Neural cell (in vitro differentiated cells): ENCODE measurements around the gene CXCL6. TPM values are rescaled to one million over a fixed set of nuclear protein-coding genes. Genes with fewer than 3 reads are reported as not detected.

Experiments used
- H2AFZ ChIP-seq: fragments of 200-600, 300-800 bp; sonication (generic), shearing (Covaris generic); 2 replicates; pipeline ENCODE4 v1.6.0; 2014; ENCODE audit warnings: low read depth, mild to moderate bottlenecking, antibody characterized with exemption, low read length, moderate library complexity
- H3F3A ChIP-seq: fragments of 200-600 bp; shearing (Covaris generic); 2 replicates; pipeline ENCODE4 v1.6.1; 2016; ENCODE audit warnings: mild to moderate bottlenecking, moderate library complexity, mixed read lengths, antibody characterized with exemption, low read length; ENCODE audit not compliant: insufficient read depth, poor library complexity, severe bottlenecking
- H3K27ac ChIP-seq: fragments of 200-600, 300-800 bp; sonication (generic), shearing (Covaris generic); 2 replicates; pipeline ENCODE4 v1.5.1; 2014; ENCODE audit warnings: mild to moderate bottlenecking, low read length, moderate library complexity
- H3K27me3 ChIP-seq: fragments of 300-800, 200-600 bp; sonication (generic), shearing (Covaris generic); 2 replicates; pipeline ENCODE4 v1.6.0; 2014; ENCODE audit warnings: mild to moderate bottlenecking, low read depth, low read length, moderate library complexity; ENCODE audit not compliant: insufficient read depth
- H3K36me3 ChIP-seq: fragments of 300-800, 200-600 bp; sonication (generic), shearing (Covaris generic); 2 replicates; pipeline ENCODE4 v1.5.1; 2014; ENCODE audit warnings: mild to moderate bottlenecking, antibody characterized with exemption, low read length, moderate library complexity; ENCODE audit not compliant: insufficient read depth
- H3K4me2 ChIP-seq: fragments of 300-800, 200-600 bp; sonication (generic), shearing (Covaris generic); 2 replicates; pipeline ENCODE4 v1.6.0; 2014; ENCODE audit warnings: mild to moderate bottlenecking, low read length
- H3K4me3 ChIP-seq: fragments of 300-800, 200-600 bp; sonication (generic), shearing (Covaris generic); 2 replicates; pipeline ENCODE4 v1.5.1; 2014; ENCODE audit warnings: mild to moderate bottlenecking, low read length, moderate library complexity
- H3K79me2 ChIP-seq: fragments of 200-600 bp; shearing (Covaris generic); replicated peaks from 2 replicates; pipeline ENCODE4 v1.6.0; 2014; ENCODE audit warnings: mild to moderate bottlenecking, low read length, moderate library complexity; ENCODE audit not compliant: insufficient read depth
- H3K9ac ChIP-seq: fragments of 300-800, 200-600 bp; sonication (generic), shearing (Covaris generic); 2 replicates; pipeline ENCODE4 v1.6.1; 2016; ENCODE audit warnings: mild to moderate bottlenecking, low read length, mixed read lengths
- H3K9me2 ChIP-seq: fragments of 200-600 bp; shearing (Covaris generic); 2 replicates; pipeline ENCODE4 v1.6.1; 2016; ENCODE audit warnings: mild to moderate bottlenecking, low read length, mixed read lengths; ENCODE audit not compliant: insufficient read depth
- H3K9me3 ChIP-seq: fragments of 200-600, 300-800 bp; sonication (generic), shearing (Covaris generic); 2 replicates; pipeline ENCODE4 v1.6.1; 2016; ENCODE audit warnings: mild to moderate bottlenecking, mixed run types, low read length, moderate library complexity, mixed read lengths
- H4K20me1 ChIP-seq: fragments of 200-600 bp; shearing (Covaris generic); 2 replicates; pipeline ENCODE4 v1.6.1; 2016; ENCODE audit warnings: mild to moderate bottlenecking, mixed run types; ENCODE audit not compliant: insufficient read depth
- EP300 ChIP-seq: fragments of 450-650 bp; conservative IDR thresholded peaks from 2 replicates; pipeline ENCODE4 v1.6.1; 2014; ENCODE audit warnings: antibody characterized with exemption, mild to moderate bottlenecking, moderate library complexity; ENCODE audit not compliant: poor library complexity, severe bottlenecking
- EZH2 ChIP-seq: fragments of 200-600, 300-800 bp; shearing (Covaris generic), sonication (generic); IDR thresholded peaks from 2 replicates; pipeline ENCODE4 v1.6.1; 2014; ENCODE audit warnings: antibody characterized with exemption, low read length, borderline replicate concordance, mild to moderate bottlenecking; ENCODE audit not compliant: insufficient read depth, poor library complexity, severe bottlenecking
- MXI1 ChIP-seq: fragments of 450-650 bp; conservative IDR thresholded peaks from 2 replicates; pipeline ENCODE4 v1.6.1; 2014; ENCODE audit warnings: antibody characterized with exemption, mild to moderate bottlenecking; ENCODE audit not compliant: poor library complexity, severe bottlenecking
- POLR2AphosphoS5 ChIP-seq: IDR thresholded peaks from 2 replicates; pipeline ENCODE4 v1.6.1; 2012
- RAD21 ChIP-seq: fragments of 450-650 bp; conservative IDR thresholded peaks from 2 replicates; pipeline ENCODE4 v1.6.1; 2014; ENCODE audit warnings: antibody characterized with exemption, mild to moderate bottlenecking, moderate library complexity
- SMC3 ChIP-seq: fragments of 450-650 bp; conservative IDR thresholded peaks from 2 replicates; pipeline ENCODE4 v1.6.1; 2014; ENCODE audit warnings: antibody characterized with exemption, mild to moderate bottlenecking, moderate library complexity; ENCODE audit not compliant: poor library complexity
- TAF1 ChIP-seq: IDR thresholded peaks from 2 replicates; pipeline ENCODE4 v1.6.1; 2012; ENCODE audit warnings: low read depth
- polyA plus RNA-seq: library from polyadenylated mRNA; depleted of rRNA; stranded (reverse); fragments of >200 nt; gene quantifications from 2 replicates; pipeline ENCODE4 v1.2.3, GENCODE V29; 2014
- TF ChIP-seq, protein P1 (sequence below): fragments of 450-650 bp; IDR thresholded peaks from 2 replicates; pipeline ENCODE4 v1.5.1; 2014; ENCODE audit warnings: antibody characterized with exemption, mild to moderate bottlenecking, moderate library complexity; ENCODE audit not compliant: poor library complexity, severe bottlenecking
- TF ChIP-seq, protein P2 (sequence below): IDR thresholded peaks from 2 replicates; pipeline ENCODE4 v1.6.1; 2012; ENCODE audit warnings: borderline replicate concordance

CXCL6 gene
- polyA plus RNA-seq, 1 donor from 2014 or later = not detected

DNA sequence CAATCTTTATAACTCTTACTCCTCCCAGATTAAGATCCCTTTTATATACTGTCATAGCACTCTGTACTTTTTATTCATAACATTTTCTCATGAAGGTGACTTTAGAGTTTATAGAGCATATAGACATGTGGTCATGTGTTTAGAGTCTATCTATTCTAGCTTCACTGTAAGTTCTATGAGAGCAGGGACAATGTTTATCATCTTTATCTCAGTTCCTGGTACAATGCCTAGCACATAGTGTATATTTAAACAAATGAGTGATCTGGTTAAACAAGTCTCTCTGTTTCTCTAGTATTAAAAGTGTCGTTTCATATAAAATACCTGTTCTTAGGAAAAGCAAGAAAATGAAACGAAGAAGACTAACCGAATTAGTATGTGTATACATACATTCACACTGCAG lies 3.2 kb downstream of the CXCL6 start:
- no peak for TF ChIP-seq EP300
- no peak for TF ChIP-seq SMC3
- TF ChIP-seq, protein P1, sequence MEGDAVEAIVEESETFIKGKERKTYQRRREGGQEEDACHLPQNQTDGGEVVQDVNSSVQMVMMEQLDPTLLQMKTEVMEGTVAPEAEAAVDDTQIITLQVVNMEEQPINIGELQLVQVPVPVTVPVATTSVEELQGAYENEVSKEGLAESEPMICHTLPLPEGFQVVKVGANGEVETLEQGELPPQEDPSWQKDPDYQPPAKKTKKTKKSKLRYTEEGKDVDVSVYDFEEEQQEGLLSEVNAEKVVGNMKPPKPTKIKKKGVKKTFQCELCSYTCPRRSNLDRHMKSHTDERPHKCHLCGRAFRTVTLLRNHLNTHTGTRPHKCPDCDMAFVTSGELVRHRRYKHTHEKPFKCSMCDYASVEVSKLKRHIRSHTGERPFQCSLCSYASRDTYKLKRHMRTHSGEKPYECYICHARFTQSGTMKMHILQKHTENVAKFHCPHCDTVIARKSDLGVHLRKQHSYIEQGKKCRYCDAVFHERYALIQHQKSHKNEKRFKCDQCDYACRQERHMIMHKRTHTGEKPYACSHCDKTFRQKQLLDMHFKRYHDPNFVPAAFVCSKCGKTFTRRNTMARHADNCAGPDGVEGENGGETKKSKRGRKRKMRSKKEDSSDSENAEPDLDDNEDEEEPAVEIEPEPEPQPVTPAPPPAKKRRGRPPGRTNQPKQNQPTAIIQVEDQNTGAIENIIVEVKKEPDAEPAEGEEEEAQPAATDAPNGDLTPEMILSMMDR = no peak
- no peak for TF ChIP-seq TAF1
- TF ChIP-seq RAD21 = no peak
- TF ChIP-seq MXI1 = no peak
- TF ChIP-seq, protein P2, sequence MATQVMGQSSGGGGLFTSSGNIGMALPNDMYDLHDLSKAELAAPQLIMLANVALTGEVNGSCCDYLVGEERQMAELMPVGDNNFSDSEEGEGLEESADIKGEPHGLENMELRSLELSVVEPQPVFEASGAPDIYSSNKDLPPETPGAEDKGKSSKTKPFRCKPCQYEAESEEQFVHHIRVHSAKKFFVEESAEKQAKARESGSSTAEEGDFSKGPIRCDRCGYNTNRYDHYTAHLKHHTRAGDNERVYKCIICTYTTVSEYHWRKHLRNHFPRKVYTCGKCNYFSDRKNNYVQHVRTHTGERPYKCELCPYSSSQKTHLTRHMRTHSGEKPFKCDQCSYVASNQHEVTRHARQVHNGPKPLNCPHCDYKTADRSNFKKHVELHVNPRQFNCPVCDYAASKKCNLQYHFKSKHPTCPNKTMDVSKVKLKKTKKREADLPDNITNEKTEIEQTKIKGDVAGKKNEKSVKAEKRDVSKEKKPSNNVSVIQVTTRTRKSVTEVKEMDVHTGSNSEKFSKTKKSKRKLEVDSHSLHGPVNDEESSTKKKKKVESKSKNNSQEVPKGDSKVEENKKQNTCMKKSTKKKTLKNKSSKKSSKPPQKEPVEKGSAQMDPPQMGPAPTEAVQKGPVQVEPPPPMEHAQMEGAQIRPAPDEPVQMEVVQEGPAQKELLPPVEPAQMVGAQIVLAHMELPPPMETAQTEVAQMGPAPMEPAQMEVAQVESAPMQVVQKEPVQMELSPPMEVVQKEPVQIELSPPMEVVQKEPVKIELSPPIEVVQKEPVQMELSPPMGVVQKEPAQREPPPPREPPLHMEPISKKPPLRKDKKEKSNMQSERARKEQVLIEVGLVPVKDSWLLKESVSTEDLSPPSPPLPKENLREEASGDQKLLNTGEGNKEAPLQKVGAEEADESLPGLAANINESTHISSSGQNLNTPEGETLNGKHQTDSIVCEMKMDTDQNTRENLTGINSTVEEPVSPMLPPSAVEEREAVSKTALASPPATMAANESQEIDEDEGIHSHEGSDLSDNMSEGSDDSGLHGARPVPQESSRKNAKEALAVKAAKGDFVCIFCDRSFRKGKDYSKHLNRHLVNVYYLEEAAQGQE = no peak
- TF ChIP-seq EZH2 = no peak
- TF ChIP-seq POLR2AphosphoS5 = no peak
- H3K27me3 ChIP-seq = peaks cover 17% of the 10 kb centered on the region
- no peaks in the 10 kb centered on the region for H3K79me2 ChIP-seq

DNA sequence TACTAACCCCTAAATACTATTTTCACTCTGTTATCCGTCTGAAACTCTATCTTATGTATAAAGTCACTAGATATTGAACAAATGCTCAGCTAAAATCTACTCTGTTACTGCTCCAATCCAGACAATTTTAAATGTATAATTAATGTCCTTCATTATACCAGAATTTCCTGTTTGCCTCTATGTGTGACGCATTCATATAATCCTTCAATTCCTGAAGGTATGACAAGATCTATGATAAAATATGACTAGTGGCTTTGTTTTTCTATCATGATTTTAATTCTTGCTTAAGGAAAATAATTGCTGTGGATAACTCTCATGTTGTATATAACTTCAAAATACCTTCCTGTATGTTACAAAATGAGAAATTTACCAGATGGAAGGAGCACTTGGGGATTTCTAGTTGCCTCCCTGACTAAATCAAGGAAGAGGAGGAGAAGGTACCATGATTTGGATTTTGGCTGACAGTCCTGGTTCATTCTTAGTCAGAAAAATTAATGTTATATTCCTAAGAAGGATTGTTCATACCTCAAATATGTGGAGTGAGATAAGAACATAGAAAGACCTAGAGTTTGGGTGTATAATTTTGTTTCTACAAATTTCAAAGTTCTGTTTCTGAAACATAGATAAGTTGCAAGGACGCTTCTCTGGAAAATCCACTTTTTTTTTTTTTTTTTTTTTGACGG lies 4.9 kb downstream of the CXCL6 start:
- H4K20me1 ChIP-seq = no peaks in the 10 kb centered on the region
- H3K36me3 ChIP-seq = no peaks in the 10 kb centered on the region
- no peaks in the 10 kb centered on the region for H3K79me2 ChIP-seq
- no peak overlapping the region for H2AFZ ChIP-seq
- H3K27ac ChIP-seq = no peak overlapping the region
- H3K27me3 ChIP-seq = peaks cover 14% of the 10 kb centered on the region
- no peaks in the 10 kb centered on the region for H3K9me3 ChIP-seq
- no peak overlapping the region for H3K4me2 ChIP-seq
- H3K9me2 ChIP-seq = no peaks in the 10 kb centered on the region
- H3K9ac ChIP-seq = no peak overlapping the region
- no peak overlapping the region for H3K4me3 ChIP-seq
- H3F3A ChIP-seq = no peaks in the 10 kb centered on the region
- TF ChIP-seq, protein P2 = no peak
- TF ChIP-seq EZH2 = no peak
- no peak for TF ChIP-seq POLR2AphosphoS5
- TF ChIP-seq EP300 = no peak
- TF ChIP-seq SMC3 = no peak
- TF ChIP-seq, protein P1 = no peak
- TF ChIP-seq RAD21 = no peak

More for the DNA sequence above, 3.2 kb downstream of the CXCL6 start:
- H4K20me1 ChIP-seq = no peaks in the 10 kb centered on the region
- H3K9ac ChIP-seq = no peak overlapping the region
- no peaks in the 10 kb centered on the region for H3K9me2 ChIP-seq
- no peaks in the 10 kb centered on the region for H3F3A ChIP-seq
- no peaks in the 10 kb centered on the region for H3K9me3 ChIP-seq
- H3K4me2 ChIP-seq = no peak overlapping the region
- H3K27ac ChIP-seq = no peak overlapping the region
- H2AFZ ChIP-seq = no peak overlapping the region
- no peak overlapping the region for H3K4me3 ChIP-seq
- no peaks in the 10 kb centered on the region for H3K36me3 ChIP-seq
